Measurements from ENCODE around the gene POU2F3. TPM values are rescaled to one million over a fixed set of nuclear protein-coding genes. Genes with fewer than 3 reads are reported as not detected.
A peak's percentile ranks its signal among the peaks of the same experiment; 100 is the strongest.
"Not testable (repeated sequence)": the region's sequence is repeated elsewhere in the genome, so short reads cannot be mapped to it uniquely, and the experiment has no call there.

Gene POU2F3
- polyA plus RNA-seq, 1 donor (not counting 4 experiments of a cell fraction or from before 2014, with no cell fraction given), result 0.96 TPM

DNA sequence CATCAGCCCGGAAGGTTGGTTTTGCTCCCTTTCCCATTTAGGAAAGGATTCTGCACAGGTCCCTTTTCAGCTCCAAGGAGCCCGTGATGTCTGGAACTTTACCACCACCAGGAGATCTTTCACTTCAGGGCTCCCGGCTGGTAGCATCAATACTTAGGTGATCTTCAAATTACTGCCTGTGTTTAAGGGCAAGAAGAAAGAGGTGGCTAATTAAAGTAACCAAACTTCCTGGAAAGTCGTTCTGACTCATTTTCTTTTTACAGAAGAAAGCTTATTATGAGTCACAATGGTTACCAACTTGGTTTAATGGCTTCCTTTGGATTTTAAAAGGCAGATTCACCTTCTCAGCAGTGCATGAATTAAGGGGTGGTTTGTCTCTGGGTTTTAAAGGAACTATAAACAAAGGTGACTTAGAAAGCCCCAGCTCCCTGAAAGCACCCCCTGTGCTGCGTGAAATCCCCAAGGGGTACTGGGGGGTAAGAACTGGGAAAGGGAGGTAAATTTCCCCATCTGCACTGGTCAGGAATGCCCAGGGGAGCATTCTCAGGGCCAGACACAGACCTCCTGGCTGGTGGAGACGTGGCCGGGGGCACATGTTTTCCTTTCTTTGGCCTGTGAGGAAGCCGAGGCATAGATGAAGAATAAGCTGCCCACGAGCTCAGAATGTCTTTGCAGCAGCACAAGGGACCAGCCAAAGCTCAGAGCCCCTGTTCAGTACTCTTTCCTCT is 8.8 kb downstream of the POU2F3 start:
- H3K4me2 ChIP-seq (ENCODE audit: control insufficient read depth, extremely low read depth, insufficient read depth, low read depth, low read length), result peak overlapping the region; percentile 4
- H3K79me2 ChIP-seq (ENCODE audit: control insufficient read depth, insufficient read depth, low read length), result no peaks in the 10 kb centered on the region
- H3K4me3 ChIP-seq (ENCODE audit: control insufficient read depth in 2 of 3, extremely low read depth in 1 of 3, insufficient read depth in 2 of 3, low read depth in 1 of 3, low read length in 3 of 3), result no peak overlapping the region
- TF ChIP-seq EZH2 (IDR thresholded peaks at IDR 0.05; ENCODE audit: low read length), result no peak
- TF ChIP-seq, protein P1, sequence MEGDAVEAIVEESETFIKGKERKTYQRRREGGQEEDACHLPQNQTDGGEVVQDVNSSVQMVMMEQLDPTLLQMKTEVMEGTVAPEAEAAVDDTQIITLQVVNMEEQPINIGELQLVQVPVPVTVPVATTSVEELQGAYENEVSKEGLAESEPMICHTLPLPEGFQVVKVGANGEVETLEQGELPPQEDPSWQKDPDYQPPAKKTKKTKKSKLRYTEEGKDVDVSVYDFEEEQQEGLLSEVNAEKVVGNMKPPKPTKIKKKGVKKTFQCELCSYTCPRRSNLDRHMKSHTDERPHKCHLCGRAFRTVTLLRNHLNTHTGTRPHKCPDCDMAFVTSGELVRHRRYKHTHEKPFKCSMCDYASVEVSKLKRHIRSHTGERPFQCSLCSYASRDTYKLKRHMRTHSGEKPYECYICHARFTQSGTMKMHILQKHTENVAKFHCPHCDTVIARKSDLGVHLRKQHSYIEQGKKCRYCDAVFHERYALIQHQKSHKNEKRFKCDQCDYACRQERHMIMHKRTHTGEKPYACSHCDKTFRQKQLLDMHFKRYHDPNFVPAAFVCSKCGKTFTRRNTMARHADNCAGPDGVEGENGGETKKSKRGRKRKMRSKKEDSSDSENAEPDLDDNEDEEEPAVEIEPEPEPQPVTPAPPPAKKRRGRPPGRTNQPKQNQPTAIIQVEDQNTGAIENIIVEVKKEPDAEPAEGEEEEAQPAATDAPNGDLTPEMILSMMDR (optimal IDR thresholded peaks at IDR 0.05 in 1 of 3, IDR thresholded peaks at IDR 0.05 in 1 of 3, conservative IDR thresholded peaks at IDR 0.05 in 1 of 3; ENCODE audit: extremely low read depth in 1 of 3, insufficient read depth in 2 of 3, low read length in 3 of 3), result no peak
- no peaks in the 10 kb centered on the region for H3K36me3 ChIP-seq (ENCODE audit: control insufficient read depth in 2 of 2, extremely low read depth in 1 of 2, insufficient read depth in 2 of 2, low read length in 2 of 2)
- H3K9me1 ChIP-seq (ENCODE audit: control insufficient read depth, extremely low read depth, insufficient read depth, low read length), result peaks cover 4% of the 10 kb centered on the region
- no peak overlapping the region for H3K27ac ChIP-seq (ENCODE audit: control insufficient read depth, insufficient read depth, low read length)
- peak overlapping the region; percentile 28 for H2AFZ ChIP-seq (ENCODE audit: control insufficient read depth, low read length)
- peaks cover 25% of the 10 kb centered on the region for H3K27me3 ChIP-seq (ENCODE audit: control insufficient read depth, extremely low read depth, insufficient read depth, low read length)
- H3K9ac ChIP-seq (ENCODE audit: control insufficient read depth, extremely low read depth, insufficient read depth, low read length), result no peak overlapping the region
- DNase-seq (ENCODE audit: low read depth, low spot score) (no peak), FAIRE-seq (peak; percentile 86)
- peaks cover 13% of the 10 kb centered on the region for H3K4me1 ChIP-seq (ENCODE audit: control insufficient read depth, extremely low read depth, insufficient read depth, low read length)
- H3K9me3 ChIP-seq (ENCODE audit: control insufficient read depth, low read depth, low read length), result no peaks in the 10 kb centered on the region
- dilution Hi-C loops (cut with MboI; ENCODE audit: extremely low pct_ligation_motif_present, low sequenced_read_pairs), result no loop called here
- H4K20me1 ChIP-seq (ENCODE audit: control insufficient read depth, extremely low read depth, insufficient read depth, low read length), result no peaks in the 10 kb centered on the region

- H4K20me1 ChIP-seq (ENCODE audit: control insufficient read depth, extremely low read depth, insufficient read depth, low read length), result no peaks in the 10 kb centered on the region
- H3K4me1 ChIP-seq (ENCODE audit: control insufficient read depth, extremely low read depth, insufficient read depth, low read length), result peaks cover 13% of the 10 kb centered on the region
- no peak overlapping the region for H2AFZ ChIP-seq (ENCODE audit: control insufficient read depth, low read length)
- H3K27me3 ChIP-seq (ENCODE audit: control insufficient read depth, extremely low read depth, insufficient read depth, low read length), result peaks cover 30% of the 10 kb centered on the region
- no peaks in the 10 kb centered on the region for H3K9me3 ChIP-seq (ENCODE audit: control insufficient read depth, low read depth, low read length)
- H3K4me2 ChIP-seq (ENCODE audit: control insufficient read depth, extremely low read depth, insufficient read depth, low read depth, low read length), result no peak overlapping the region
- DNase-seq (ENCODE audit: low read depth, low spot score) (no peak), FAIRE-seq (no peak)
- dilution Hi-C loops (cut with MboI; ENCODE audit: extremely low pct_ligation_motif_present, low sequenced_read_pairs), result no loop called here
- no peak overlapping the region for H3K27ac ChIP-seq (ENCODE audit: control insufficient read depth, insufficient read depth, low read length)
- H3K79me2 ChIP-seq (ENCODE audit: control insufficient read depth, insufficient read depth, low read length), result no peaks in the 10 kb centered on the region
- H3K4me3 ChIP-seq (ENCODE audit: control insufficient read depth in 2 of 3, extremely low read depth in 1 of 3, insufficient read depth in 2 of 3, low read depth in 1 of 3, low read length in 3 of 3), result no peak overlapping the region
- no peak overlapping the region for H3K9ac ChIP-seq (ENCODE audit: control insufficient read depth, extremely low read depth, insufficient read depth, low read length)
- H3K9me1 ChIP-seq (ENCODE audit: control insufficient read depth, extremely low read depth, insufficient read depth, low read length), result peaks cover 4% of the 10 kb centered on the region
- no peak for TF ChIP-seq EZH2 (IDR thresholded peaks at IDR 0.05; ENCODE audit: low read length)
- TF ChIP-seq, protein P1 (optimal IDR thresholded peaks at IDR 0.05 in 1 of 3, IDR thresholded peaks at IDR 0.05 in 1 of 3, conservative IDR thresholded peaks at IDR 0.05 in 1 of 3; ENCODE audit: extremely low read depth in 1 of 3, insufficient read depth in 2 of 3, low read length in 3 of 3), result no peak
- no peaks in the 10 kb centered on the region for H3K36me3 ChIP-seq (ENCODE audit: control insufficient read depth in 2 of 2, extremely low read depth in 1 of 2, insufficient read depth in 2 of 2, low read length in 2 of 2)
These were observed 9.6 kb downstream of the POU2F3 start for GRCh38 chr11:120249279-120250262.

DNA sequence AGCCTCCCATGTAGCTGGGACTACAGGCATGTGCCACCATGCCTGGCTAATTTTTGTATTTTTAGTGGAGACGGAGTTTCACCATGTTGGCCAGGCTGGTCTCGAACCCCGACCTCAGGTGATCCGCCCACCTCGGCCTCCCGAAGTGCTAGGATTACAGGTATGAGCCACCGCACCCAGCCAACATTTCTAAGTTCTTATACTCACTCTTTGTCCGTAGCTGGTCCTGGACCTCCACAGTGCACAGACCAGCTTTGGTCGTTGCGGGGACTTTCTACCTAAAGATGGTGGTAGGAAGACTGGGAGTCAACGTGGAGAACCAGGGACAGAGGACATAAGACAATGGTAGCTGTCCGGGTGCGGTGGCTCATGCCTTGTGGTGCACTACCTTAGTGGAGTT is 13.4 kb downstream of the POU2F3 start:
- dilution Hi-C loops (cut with MboI; ENCODE audit: extremely low pct_ligation_motif_present, low sequenced_read_pairs), result not testable (repeated sequence)

More for the DNA sequence above, 13.4 kb downstream of the POU2F3 start:
- H3K4me3 ChIP-seq (ENCODE audit: control insufficient read depth in 2 of 3, extremely low read depth in 1 of 3, insufficient read depth in 2 of 3, low read depth in 1 of 3, low read length in 3 of 3); H3K9me3 ChIP-seq (ENCODE audit: control insufficient read depth, low read depth, low read length); H3K9me1 ChIP-seq (ENCODE audit: control insufficient read depth, extremely low read depth, insufficient read depth, low read length); H3K79me2 ChIP-seq (ENCODE audit: control insufficient read depth, insufficient read depth, low read length); H3K9ac ChIP-seq (ENCODE audit: control insufficient read depth, extremely low read depth, insufficient read depth, low read length); DNase-seq (ENCODE audit: low read depth, low spot score); H3K4me2 ChIP-seq (ENCODE audit: control insufficient read depth, extremely low read depth, insufficient read depth, low read depth, low read length); H4K20me1 ChIP-seq (ENCODE audit: control insufficient read depth, extremely low read depth, insufficient read depth, low read length); H3K4me1 ChIP-seq (ENCODE audit: control insufficient read depth, extremely low read depth, insufficient read depth, low read length); H3K36me3 ChIP-seq (ENCODE audit: control insufficient read depth in 2 of 2, extremely low read depth in 1 of 2, insufficient read depth in 2 of 2, low read length in 2 of 2); FAIRE-seq; H3K27ac ChIP-seq (ENCODE audit: control insufficient read depth, insufficient read depth, low read length); H2AFZ ChIP-seq (ENCODE audit: control insufficient read depth, low read length): not testable (repeated sequence)
- peaks cover 57% of the 10 kb centered on the region for H3K27me3 ChIP-seq (ENCODE audit: control insufficient read depth, extremely low read depth, insufficient read depth, low read length)

Data from keratinocyte (primary cell).